ENCODE data around the gene MUC22. TPM values are rescaled to one million over a fixed set of nuclear protein-coding genes. Genes with fewer than 3 reads are reported as not detected.

The MUC22 gene
- total and polyA plus RNA-seq, 2 of the 4 experiments (the other 2 are of a cell fraction) = 0.02 TPM; not detected in 1

DNA sequence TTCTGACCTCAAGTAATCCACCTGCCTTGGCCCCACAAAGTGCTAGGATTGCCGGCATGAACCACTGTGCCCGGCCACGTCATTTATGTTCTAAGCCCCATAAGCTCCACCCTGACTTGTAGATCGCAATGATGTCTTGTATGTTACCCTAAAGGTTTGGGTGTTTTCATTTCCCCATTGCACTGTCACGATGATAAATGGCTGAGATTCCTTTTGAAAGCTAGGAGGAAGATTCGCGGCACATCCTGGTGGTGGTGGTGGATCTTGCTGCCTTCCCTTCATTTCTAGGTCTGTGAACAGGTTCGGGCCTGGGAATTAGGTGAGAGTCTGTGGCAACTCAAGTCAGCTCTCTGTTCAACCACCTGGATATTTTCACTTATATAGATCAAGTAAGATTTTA is 28.3 kb downstream of the MUC22 start:
- Histone ChIP-seq H3K14ac (replicated peaks; ENCODE audit: low read depth, low read length) (no peak overlapping the region), H3K4me3 (ENCODE audit: insufficient read depth, low read depth, low read length) (no peak overlapping the region), H4K20me1 (ENCODE audit: insufficient read depth, low read length) (no peaks in the 10 kb centered on the region), H3K4ac (ENCODE audit: low read depth, low read length) (no peak overlapping the region), H3K18ac (ENCODE audit: low read depth, low read length) (no peak overlapping the region), H3K9me3 (ENCODE audit: control insufficient read depth, insufficient read depth, low read length) (no peaks in the 10 kb centered on the region), H3K79me1 (ENCODE audit: low read depth in 1 of 2, low read length in 2 of 2) (no peaks in the 10 kb centered on the region), H3K27me3 (ENCODE audit: control insufficient read depth, insufficient read depth, low read length) (peaks cover 10% of the 10 kb centered on the region), H3K9me1 (ENCODE audit: insufficient read depth, low read length) (peaks cover 9% of the 10 kb centered on the region; the same call in 1 of the 2 replicates), H2BK20ac (ENCODE audit: low read depth, low read length) (no peak overlapping the region), H3K23ac (ENCODE audit: low read depth, low read length) (no peak overlapping the region), H2AK5ac (ENCODE audit: low read depth, low read length) (no peak overlapping the region), H3K4me2 (ENCODE audit: low read depth, low read length) (no peak overlapping the region), H3K36me3 (ENCODE audit: control insufficient read depth, insufficient read depth, low read length) (no peaks in the 10 kb centered on the region), H4K5ac (ENCODE audit: low read depth, low read length) (no peak overlapping the region), H3K56ac (ENCODE audit: extremely low read depth, insufficient read depth, low read length) (no peak overlapping the region), H4K91ac (ENCODE audit: insufficient read depth, low read depth, low read length) (no peak overlapping the region), H2AK9ac (replicated peaks; ENCODE audit: low read depth, low read length, poor library complexity) (no peak overlapping the region), H2BK15ac (ENCODE audit: low read depth, low read length) (no peak overlapping the region), H4K8ac (ENCODE audit: low read depth in 2 of 2, low read length in 2 of 2) (no peak overlapping the region), H3K4me1 (ENCODE audit: control insufficient read depth, insufficient read depth, low read length) (peaks cover 8% of the 10 kb centered on the region), H2BK5ac (ENCODE audit: low read depth, low read length, poor library complexity, severe bottlenecking) (no peak overlapping the region), H2AFZ (replicated peaks; ENCODE audit: low read length, poor library complexity) (no peak overlapping the region), H2BK120ac (ENCODE audit: low read depth, low read length) (no peak overlapping the region), H3K27ac (ENCODE audit: insufficient read depth, low read length) (no peak overlapping the region), H3K9ac (ENCODE audit: low read depth, low read length) (no peak overlapping the region)
- WGBS, 2 experiments (ENCODE audit: extremely low coverage in 2 of 2, insufficient read length in 1 of 2) = no CpG with 5 or more reads among the region's 8 CpGs
- no TSS peak for BruUV-seq (replicated peaks)
- ATAC-seq (ENCODE audit: low read depth) (no peak), DNase-seq (no peak)
- dilution Hi-C loops (cut with HindIII; ENCODE audit: low sequenced_read_pairs, unreplicated experiment) = no loop called here
- in situ Hi-C loops (cut with MboI; ENCODE audit: low sequenced_read_pairs) = no loop called here
- CTCF ChIA-PET = interaction anchor here (1.0 kb wide), 1 partner anchor 43 kb away, joined by 3 read pairs; no protein-coding TSS in a partner anchor
- no peak for TF ChIP-seq MAFK (IDR thresholded peaks at IDR 0.05; ENCODE audit: low read depth, low read length)
- TF ChIP-seq SMC3 (IDR thresholded peaks at IDR 0.05; ENCODE audit: low read depth, low read length) = no peak
- no peak for TF ChIP-seq BHLHE40 (IDR thresholded peaks at IDR 0.05; ENCODE audit: low read depth, low read length)
- no peak for TF ChIP-seq RFX5 (IDR thresholded peaks at IDR 0.05; ENCODE audit: low read depth, low read length)
- no peak for TF ChIP-seq USF2 (IDR thresholded peaks at IDR 0.05; ENCODE audit: low read depth, low read length)
- no peak for TF ChIP-seq FOS (IDR thresholded peaks at IDR 0.05; ENCODE audit: low read depth, low read length)
- TF ChIP-seq POLR2A (IDR thresholded peaks at IDR 0.05; ENCODE audit: low read depth, low read length) = no peak
- no peak for TF ChIP-seq MAZ (IDR thresholded peaks at IDR 0.05; ENCODE audit: borderline replicate concordance, low read depth, low read length)
- TF ChIP-seq CEBPB (IDR thresholded peaks at IDR 0.05; ENCODE audit: low read depth, low read length) = no peak
- TF ChIP-seq MXI1 (IDR thresholded peaks at IDR 0.05; ENCODE audit: borderline replicate concordance, low read depth, low read length) = no peak
- no peak for TF ChIP-seq RAD21 (IDR thresholded peaks at IDR 0.05; ENCODE audit: low read length)
- no peak for TF ChIP-seq RCOR1 (IDR thresholded peaks at IDR 0.05; ENCODE audit: insufficient replicate concordance, low read length)
- TF ChIP-seq NFE2L2 (IDR thresholded peaks at IDR 0.05; ENCODE audit: low read depth, low read length) = no peak
- no peak for TF ChIP-seq CTCF (conservative IDR thresholded peaks at IDR 0.05; ENCODE audit: low read depth, low read length)
- POLR2A ChIA-PET (ENCODE audit: unreplicated experiment) = no interaction called here
- intact Hi-C loops (cut with micrococcal nuclease) = no loop called here

Measured in IMR-90 (cell line).